Metanephros (tissue), 1 donor: Measurements from ENCODE around the gene PSMD7. TPM values are rescaled to one million over a fixed set of nuclear protein-coding genes. Genes with fewer than 3 reads are reported as not detected.

Experiments used
- total RNA-seq: library from RNA; depleted of rRNA; stranded (reverse); fragments of >200 nt; gene quantifications from one replicate; pipeline ENCODE4 v1.2.3, GENCODE V29; 2014

The PSMD7 gene
- 44.5 TPM for total RNA-seq

DNA sequence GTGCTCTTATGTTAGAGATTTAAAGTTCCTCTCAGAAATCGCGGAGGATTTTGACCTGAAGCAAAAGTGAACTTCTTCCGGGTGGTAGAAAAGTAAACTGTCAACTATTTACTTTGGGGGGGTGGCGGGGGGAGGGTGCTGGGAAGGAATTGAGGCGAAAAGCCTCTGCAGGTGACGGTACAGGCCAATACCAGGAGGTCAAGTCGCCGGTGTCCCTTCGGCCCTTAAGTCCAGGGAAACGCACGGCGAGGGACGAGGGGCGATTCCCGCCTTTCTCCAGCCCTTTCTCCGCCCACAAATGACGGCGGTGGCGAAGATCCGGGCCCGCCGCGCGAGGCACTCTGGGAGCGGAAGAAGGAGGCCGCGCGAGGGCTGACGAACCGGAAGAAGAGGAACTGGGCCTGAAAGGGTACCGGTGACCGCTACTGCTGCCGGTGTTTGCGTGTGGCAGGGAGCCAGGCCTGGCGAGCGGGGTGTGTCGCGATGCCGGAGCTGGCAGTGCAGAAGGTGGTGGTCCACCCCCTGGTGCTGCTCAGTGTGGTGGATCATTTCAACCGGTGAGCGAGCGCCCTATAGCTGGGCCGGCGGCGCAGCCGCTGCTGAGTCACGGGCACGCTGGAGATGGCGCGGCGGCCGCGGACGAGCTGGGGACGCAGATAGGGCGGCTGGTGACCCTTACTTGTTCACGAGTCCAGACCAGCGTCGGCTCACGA, at the start of gene PSMD7:
Gene PSMD7, plus strand, starts transcription at position 383 of the 713 bp plus-strand sequence. Its CDS starts 101 bp downstream, at position 484.

Other genes with a start within 250 kb of the PSMD7 start
- gene NPIPB15, start 79.5 kb downstream of the PSMD7 start, total RNA-seq, result 2.2 TPM
- 64.8 TPM for gene CLEC18B, start 124.7 kb downstream of the PSMD7 start, total RNA-seq